ENCODE results near the gene SLC39A8. TPM values are rescaled to one million over a fixed set of nuclear protein-coding genes. Genes with fewer than 3 reads are reported as not detected.

SLC39A8 gene
- total RNA-seq (2014; rRNA removed; shearing (Covaris generic)): 12.4 and 12.6 TPM in 2 replicates

DNA sequence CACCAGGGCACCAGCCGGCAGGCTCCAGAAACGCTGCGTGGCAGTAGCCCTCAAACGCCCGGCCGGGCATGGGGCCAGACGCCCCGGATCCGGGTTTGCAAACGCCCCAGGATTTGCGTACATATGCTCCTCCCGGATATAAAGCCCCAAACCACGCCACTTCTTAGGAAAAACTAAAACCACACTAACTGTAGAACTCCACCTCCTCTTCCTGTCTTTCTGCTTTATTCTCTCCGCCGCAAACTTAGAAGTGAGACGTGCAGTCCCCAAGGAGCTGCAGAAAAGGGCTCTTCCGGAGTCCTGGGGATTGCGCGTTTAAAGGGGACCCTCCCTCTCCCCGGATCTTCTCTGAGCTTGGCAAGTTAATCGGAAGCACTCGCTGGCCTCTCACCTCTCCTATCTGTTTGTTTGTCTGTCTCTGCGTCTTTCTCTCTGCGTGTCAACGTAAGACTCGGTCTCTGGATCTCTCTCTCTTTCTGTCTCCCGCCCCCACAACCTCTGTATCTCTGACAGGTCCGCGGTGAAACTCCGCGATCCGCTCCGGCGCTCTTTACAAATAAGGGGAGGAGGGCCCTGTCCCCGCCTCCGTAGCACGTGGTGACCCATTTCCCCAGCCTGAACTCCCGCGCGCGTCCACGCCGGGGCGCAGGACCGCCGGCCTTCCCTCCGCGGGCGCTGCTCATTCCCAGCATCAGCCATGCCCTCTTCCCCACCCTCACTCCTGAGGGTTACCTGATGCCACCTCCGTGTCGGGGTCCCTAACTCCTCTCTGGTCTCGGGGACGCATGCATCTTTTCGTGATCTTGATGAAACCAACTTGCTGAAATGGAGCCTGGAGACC lies at the start of gene SLC39A8:
TSS of gene SLC39A8 (minus strand) at position 529 of the 841 bp plus-strand sequence. CDS start 820 bp downstream, outside the sequence.

Small RNA genes within 50 kb of the gene (small RNA-seq; reads per million reads assigned to genes)
- gene RN7SL728P: not detected

Other genes with a start within 250 kb of the SLC39A8 start
- 40.8 and 42.1 TPM in 2 replicates for gene NFKB1, start 155.9 kb upstream of the SLC39A8 start, total RNA-seq (2014; rRNA removed; shearing (Covaris generic))

Measured in A375 (cell line).